Thymus (tissue), 11 donors: ENCODE results near the gene CYP26B1. TPM values are rescaled to one million over a fixed set of nuclear protein-coding genes. Genes with fewer than 3 reads are reported as not detected.

Source experiments
- DNase-seq, 9 donors: peaks; one replicate each; pipeline ENCODE4 v3.0.0-alpha.2; 2013; ENCODE audit warnings: low spot score in 9 of 9, low read depth in 6 of 9, missing footprints in 1 of 9
- H3K27ac ChIP-seq, 2 donors: one replicate each; pipeline ENCODE4 v1.5.1; 2013; ENCODE audit warnings: control low read depth in 1 of 2, low read depth in 1 of 2, low read length in 1 of 2, mild to moderate bottlenecking in 1 of 2, moderate library complexity in 1 of 2
- H3K27me3 ChIP-seq, 2 donors: one replicate each; pipeline ENCODE4 v1.5.1; 2013; ENCODE audit warnings: low read length in 1 of 2; ENCODE audit not compliant: control insufficient read depth in 2 of 2, insufficient read depth in 1 of 2
- H3K36me3 ChIP-seq, 2 donors: one replicate each; pipeline ENCODE4 v1.5.1; 2013; ENCODE audit warnings: low read length in 1 of 2, mild to moderate bottlenecking in 1 of 2, moderate library complexity in 1 of 2; ENCODE audit not compliant: control insufficient read depth in 2 of 2, insufficient read depth in 2 of 2
- H3K4me1 ChIP-seq, 2 donors: one replicate each; pipeline ENCODE4 v1.5.1; 2013; ENCODE audit warnings: low read length in 2 of 2; ENCODE audit not compliant: control insufficient read depth in 2 of 2, insufficient read depth in 2 of 2
- H3K4me3 ChIP-seq, 2 donors: one replicate each; pipeline ENCODE4 v1.5.1; 2013; ENCODE audit warnings: low read length in 2 of 2, control low read depth in 1 of 2, mild to moderate bottlenecking in 1 of 2
- H3K9me3 ChIP-seq, 2 donors: one replicate each; pipeline ENCODE4 v1.5.1; 2013; ENCODE audit warnings: low read length in 1 of 2, mild to moderate bottlenecking in 1 of 2; ENCODE audit not compliant: control insufficient read depth in 2 of 2, insufficient read depth in 1 of 2
- WGBS: extraction: QIAGEN DNeasy Blood & Tissue Kit; methylation state at CpG from one replicate; pipeline ENCODE4 v1.1.7; 2013; 5-methylcytosine and 5-hydroxymethylcytosine counted together
- polyA plus RNA-seq: library from polyadenylated mRNA; stranded (reverse); fragments of 200-250 nt; gene quantifications from one replicate; pipeline ENCODE4 v1.2.3, GENCODE V29; 2013
- total RNA-seq: library from RNA; stranded (reverse); fragments of 120-200 nt; gene quantifications from one replicate; pipeline ENCODE4 v1.2.4, GENCODE V29; 2013
- donor health status: healthy.

The CYP26B1 gene
- total and polyA plus RNA-seq, 2 donors: 5.6 to 10.3 TPM

GRCh38 chr2:72098935-72099334 lies 48.7 kb downstream of the CYP26B1 start:
- no peak overlapping the region for H3K27ac ChIP-seq

DNA sequence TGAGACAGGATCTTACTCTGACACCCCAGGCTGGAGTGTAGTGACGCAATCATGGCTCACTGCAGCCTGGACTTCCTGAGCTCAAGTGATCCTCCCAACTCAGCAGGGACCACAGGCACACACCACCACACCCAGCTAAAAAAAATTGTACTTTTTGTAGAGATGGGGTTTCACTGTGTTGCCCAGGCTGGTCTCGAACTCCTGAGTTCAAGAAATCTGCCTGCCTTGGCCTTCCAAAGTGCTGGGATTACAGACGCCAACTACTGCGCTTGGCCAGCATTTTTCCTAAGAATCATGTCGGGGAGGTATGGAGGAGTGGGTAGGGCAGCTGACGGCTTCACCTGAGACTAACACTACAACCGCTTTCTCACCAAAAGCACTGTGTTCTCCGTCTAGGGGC lies 50.4 kb downstream of the CYP26B1 start:
- DNase-seq: no peak
- no peaks in the 10 kb centered on the region for H3K27me3 ChIP-seq
- H3K9me3 ChIP-seq: no peaks in the 10 kb centered on the region
- no peak overlapping the region for H3K4me3 ChIP-seq
- H3K27ac ChIP-seq: no peak overlapping the region
- no peaks in the 10 kb centered on the region for H3K4me1 ChIP-seq
- 95% methylated on average over 8 of the region's 8 CpGs for WGBS
- no peaks in the 10 kb centered on the region for H3K36me3 ChIP-seq

More at GRCh38 chr2:72098935-72099334, 48.7 kb downstream of the CYP26B1 start:
- WGBS: 93% methylated on average over 6 of the region's 6 CpGs
- Histone ChIP-seq H3K9me3 (no peaks in the 10 kb centered on the region), H3K36me3 (no peaks in the 10 kb centered on the region), H3K27me3 (no peaks in the 10 kb centered on the region), H3K4me3 (no peak overlapping the region), H3K4me1 (no peaks in the 10 kb centered on the region)
- DNase-seq: no peak

DNA sequence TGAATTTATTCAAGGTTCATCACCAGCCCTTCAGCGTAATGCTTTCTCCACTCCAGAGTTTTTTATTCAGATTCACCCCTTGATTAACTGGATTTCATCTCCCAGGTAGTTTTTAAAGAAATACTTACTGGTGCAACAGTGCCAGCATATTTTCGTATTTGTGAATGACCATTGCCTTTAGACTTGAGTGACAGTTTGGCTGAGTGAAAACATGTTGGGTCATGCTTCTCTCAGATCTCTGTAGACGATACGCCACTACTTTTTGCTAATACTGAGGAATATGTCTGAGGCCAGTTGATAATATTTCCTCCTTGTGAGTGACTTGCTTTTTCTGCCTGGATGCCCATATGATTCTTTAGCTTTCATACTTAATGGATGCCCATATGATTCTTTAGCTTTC lies 51.5 kb downstream of the CYP26B1 start:
- WGBS: 91% methylated on average over 4 of the region's 4 CpGs
- Histone ChIP-seq H3K9me3 (no peaks in the 10 kb centered on the region), H3K4me3 (no peak overlapping the region), H3K36me3 (no peaks in the 10 kb centered on the region), H3K27me3 (no peaks in the 10 kb centered on the region), H3K4me1 (no peaks in the 10 kb centered on the region), H3K27ac (no peak overlapping the region)
- DNase-seq: no peak

GRCh38 chr2:72095364-72095763 lies 52.3 kb downstream of the CYP26B1 start:
- Histone ChIP-seq H3K4me1 (no peaks in the 10 kb centered on the region), H3K36me3 (no peaks in the 10 kb centered on the region), H3K4me3 (no peak overlapping the region), H3K27ac (no peak overlapping the region), H3K27me3 (no peaks in the 10 kb centered on the region), H3K9me3 (no peaks in the 10 kb centered on the region)
- no peak for DNase-seq
- 94% methylated on average over 3 of the region's 3 CpGs for WGBS

GRCh38 chr2:72094701-72095100 lies 53.0 kb downstream of the CYP26B1 start:
- Histone ChIP-seq H3K27me3 (no peaks in the 10 kb centered on the region), H3K4me1 (no peaks in the 10 kb centered on the region), H3K9me3 (no peaks in the 10 kb centered on the region), H3K4me3 (no peak overlapping the region), H3K27ac (no peak overlapping the region), H3K36me3 (no peaks in the 10 kb centered on the region)
- WGBS: 89% methylated on average over 4 of the region's 4 CpGs
- no peak for DNase-seq

- Histone ChIP-seq H3K4me3 (no peak overlapping the region), H3K9me3 (no peaks in the 10 kb centered on the region), H3K4me1 (no peaks in the 10 kb centered on the region), H3K36me3 (no peaks in the 10 kb centered on the region), H3K27me3 (no peaks in the 10 kb centered on the region), H3K27ac (no peak overlapping the region)
- DNase-seq: no peak
- WGBS: 84% methylated on average over 6 of the region's 6 CpGs
These were observed 55.6 kb downstream of the CYP26B1 start for GRCh38 chr2:72092111-72092510.

DNA sequence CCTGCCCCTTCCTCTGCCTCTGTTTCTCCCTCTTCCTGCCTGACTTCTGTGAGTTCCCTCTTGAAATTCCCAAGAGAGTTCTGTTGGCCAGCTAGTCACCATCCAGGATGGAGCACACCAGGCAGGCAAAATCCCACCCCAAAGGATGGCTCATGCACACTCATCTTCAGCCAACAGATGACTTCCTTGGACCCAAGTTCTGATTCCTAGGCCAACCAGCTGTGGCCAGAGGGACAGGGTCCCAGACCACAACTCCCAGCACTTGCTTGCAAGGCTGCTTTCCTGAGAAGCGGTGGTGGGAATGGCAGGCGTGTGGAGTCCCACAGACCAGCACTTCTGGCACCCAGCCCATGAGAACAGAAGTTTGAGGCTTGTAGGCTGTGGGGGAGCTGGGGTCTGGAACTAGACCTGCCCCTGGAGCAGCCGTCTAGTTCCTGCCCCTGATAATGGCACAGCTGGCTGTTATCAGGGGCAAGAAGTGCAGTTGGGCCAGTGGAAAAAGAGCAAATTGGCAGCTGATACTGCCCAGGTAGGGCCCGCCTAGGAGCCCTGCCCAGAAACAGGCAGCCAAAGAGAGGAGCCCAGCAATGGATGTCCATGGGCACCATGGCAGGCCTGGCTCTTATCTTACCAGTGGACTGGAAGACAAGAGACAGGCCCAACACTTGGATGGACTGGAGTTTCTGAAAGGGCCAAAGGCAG lies 56.7 kb downstream of the CYP26B1 start:
- Histone ChIP-seq H3K4me1 (no peaks in the 10 kb centered on the region), H3K4me3 (no peak overlapping the region), H3K9me3 (peaks cover 0 to 4% of the 10 kb centered on the region in 2 donors), H3K27ac (no peak overlapping the region), H3K27me3 (no peaks in the 10 kb centered on the region), H3K36me3 (no peaks in the 10 kb centered on the region)
- DNase-seq: no peak
- 96% methylated on average over 4 of the region's 4 CpGs for WGBS

DNA sequence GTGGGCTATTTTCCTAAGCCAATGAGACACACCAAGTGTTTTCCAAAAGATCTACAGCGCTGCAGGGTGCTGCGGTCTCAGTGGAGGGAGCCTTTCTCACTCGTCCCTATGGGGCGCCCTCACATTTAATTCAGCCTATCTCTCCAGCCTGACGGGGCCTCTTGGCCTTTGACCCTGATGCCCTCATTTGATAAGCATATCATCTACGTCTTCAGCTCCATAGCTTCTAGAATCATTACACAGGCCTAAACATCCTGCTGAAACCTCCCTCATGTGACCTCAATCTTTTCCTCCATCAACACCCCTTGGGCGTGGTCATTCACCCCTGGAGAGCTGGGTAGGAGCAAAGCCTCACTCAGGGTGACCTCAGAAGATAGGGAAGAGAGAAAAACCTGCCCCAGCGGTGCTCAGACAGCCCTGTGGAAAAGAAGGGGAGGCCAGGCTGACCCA lies 57.4 kb downstream of the CYP26B1 start:
- 89% methylated on average over 8 of the region's 8 CpGs for WGBS
- no peak for DNase-seq
- Histone ChIP-seq H3K27me3 (no peaks in the 10 kb centered on the region), H3K4me1 (no peaks in the 10 kb centered on the region), H3K36me3 (no peaks in the 10 kb centered on the region), H3K4me3 (no peak overlapping the region), H3K27ac (no peak overlapping the region), H3K9me3 (peaks cover 0 to 4% of the 10 kb centered on the region in 2 donors)

- no peak for DNase-seq
- Histone ChIP-seq H3K36me3 (no peaks in the 10 kb centered on the region), H3K9me3 (peaks cover 0 to 4% of the 10 kb centered on the region in 2 donors), H3K4me3 (no peak overlapping the region), H3K27ac (no peak overlapping the region), H3K4me1 (no peaks in the 10 kb centered on the region), H3K27me3 (no peaks in the 10 kb centered on the region)
- 96% methylated on average over 13 of the region's 13 CpGs for WGBS
These were observed 58.1 kb downstream of the CYP26B1 start for GRCh38 chr2:72089537-72089936.
